Mucosa of gallbladder (tissue), 1 donor: ENCODE data around the gene IRF2BP2. TPM values are rescaled to one million over a fixed set of nuclear protein-coding genes. Genes with fewer than 3 reads are reported as not detected.
A peak's percentile ranks its signal among the peaks of the same experiment; 100 is the strongest.
"Not testable (repeated sequence)": the region's sequence is repeated elsewhere in the genome, so short reads cannot be mapped to it uniquely, and the experiment has no call there.

Experiments
- DNase-seq: peaks from one replicate; pipeline ENCODE4 v3.0.0-alpha.2; 2020; ENCODE audit warnings: low spot score
- total RNA-seq: library from RNA; stranded (reverse); gene quantifications from one replicate; pipeline ENCODE4 v1.2.1, GENCODE V29; 2021
- donor health status: DM: no; HTN: no; CAD: no.

The IRF2BP2 gene
- 231 TPM for total RNA-seq

DNA sequence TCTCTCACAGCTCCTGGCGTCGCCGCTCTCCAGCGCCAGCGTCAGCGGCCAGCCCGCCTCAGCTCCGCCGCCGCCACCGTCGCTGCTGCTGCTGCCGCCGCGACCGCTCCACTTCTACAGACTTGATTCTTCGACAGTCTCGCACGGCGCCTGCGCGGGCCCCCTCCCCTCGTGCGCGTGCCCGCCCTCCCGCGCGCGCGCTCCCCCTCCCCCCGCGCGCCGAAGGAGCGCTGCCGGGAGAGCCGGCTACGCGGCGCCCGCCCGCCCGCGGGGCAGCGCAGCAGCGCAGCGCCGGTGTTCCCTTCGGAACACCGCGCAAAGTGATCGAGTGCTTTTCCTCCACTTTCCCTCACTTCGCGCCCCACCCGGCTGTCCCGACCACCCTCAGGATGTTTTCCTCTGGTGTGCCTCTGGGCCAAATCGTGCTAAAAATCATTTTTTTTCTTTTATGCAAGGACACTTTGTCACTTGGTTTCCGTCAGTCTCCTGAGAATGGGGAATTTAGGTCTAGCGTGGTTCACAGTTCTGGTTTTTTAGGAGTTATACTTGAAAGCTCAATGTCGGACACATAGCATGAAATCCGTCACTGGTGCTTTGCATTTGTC, at the start of gene IRF2BP2:
Gene IRF2BP2 (minus strand): TSS at position 118 of the 605 bp plus-strand sequence. CDS start 684 bp downstream, outside the sequence.
- DNase-seq: peak; percentile 87

DNA sequence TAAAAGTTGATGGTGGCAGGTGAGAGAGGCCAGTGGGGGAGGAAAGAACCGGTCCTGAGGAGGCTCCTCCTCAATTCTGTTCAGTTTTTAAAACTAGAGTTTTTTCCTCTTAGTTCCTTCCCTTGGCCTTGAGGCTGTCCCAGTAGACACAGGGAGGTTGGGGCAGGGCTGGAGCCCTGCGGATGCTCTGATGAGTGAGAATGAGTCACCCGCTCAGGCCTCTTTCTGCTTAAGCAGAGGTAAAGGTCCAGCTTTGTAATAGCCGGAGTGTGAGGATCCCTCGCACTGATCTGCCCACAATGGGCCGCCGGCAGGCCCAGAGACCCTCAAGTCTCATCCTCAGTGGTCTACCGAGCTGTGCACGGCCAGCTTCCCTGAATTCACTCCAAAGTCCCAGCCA, 49.6 kb upstream of the IRF2BP2 start:
- DNase-seq: peak; percentile 66

DNA sequence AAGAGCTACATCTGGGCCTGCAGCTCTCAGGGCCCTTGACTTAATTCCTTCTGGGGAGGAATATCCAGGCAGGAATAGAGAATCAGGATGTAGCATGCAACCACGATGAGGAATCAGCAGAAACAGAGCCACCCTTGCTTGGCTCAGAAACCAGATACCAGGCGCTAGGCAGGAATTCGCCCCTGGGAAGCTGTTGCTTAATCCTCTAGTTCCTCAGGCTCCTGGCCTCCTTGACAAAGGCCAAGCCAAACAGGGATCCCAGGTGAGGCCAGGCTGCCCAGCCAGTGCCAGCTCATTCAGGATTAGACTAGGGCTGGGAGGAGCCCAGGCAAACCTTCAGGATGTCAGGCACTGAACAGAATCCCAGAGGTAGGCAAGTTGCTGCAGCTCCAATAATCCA, 48.2 kb upstream of the IRF2BP2 start:
- peak; percentile 51 for DNase-seq

GRCh38 chr1:234656944-234657654, 47.1 kb upstream of the IRF2BP2 start:
- DNase-seq: peak; percentile 45

DNA sequence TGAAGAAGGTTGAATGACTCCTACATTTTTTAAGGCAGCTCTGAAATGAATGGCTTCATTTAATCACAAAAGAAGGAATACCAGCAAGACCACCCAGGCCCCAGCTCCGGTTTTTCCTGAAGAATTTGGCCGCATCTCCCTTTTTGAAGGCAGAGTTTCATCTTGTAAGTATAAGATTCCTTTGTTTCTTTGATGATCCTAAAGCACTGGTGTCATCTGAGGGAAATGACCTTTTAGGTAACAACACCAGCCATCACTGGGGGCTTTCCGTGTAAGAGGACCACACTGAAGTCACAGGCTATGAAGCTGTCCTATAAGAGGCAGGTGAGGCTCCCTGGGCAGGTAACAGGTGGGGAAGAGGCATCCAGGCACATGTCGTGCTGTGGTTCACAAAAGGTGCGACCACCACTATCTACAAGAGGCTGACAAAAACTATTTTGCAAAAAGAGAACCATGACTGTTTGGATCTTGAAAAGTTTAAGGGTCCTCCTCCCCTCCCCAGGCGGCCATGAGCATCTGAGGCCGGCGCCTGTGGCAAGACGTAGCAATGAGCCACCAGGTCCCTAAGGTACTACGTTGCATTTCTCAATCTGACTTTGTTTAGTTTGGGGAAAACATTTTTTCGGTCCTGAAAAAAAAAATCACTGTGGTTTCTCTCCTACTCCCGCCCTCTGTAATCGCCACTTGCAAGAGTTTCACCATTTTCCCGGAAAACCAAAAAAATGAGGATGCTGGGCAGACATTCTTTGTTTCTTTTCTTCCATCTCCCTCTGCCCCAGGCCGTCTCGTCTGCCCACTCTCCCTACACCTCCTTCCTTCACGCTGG, 46.3 kb upstream of the IRF2BP2 start:
- DNase-seq: no peak

DNA sequence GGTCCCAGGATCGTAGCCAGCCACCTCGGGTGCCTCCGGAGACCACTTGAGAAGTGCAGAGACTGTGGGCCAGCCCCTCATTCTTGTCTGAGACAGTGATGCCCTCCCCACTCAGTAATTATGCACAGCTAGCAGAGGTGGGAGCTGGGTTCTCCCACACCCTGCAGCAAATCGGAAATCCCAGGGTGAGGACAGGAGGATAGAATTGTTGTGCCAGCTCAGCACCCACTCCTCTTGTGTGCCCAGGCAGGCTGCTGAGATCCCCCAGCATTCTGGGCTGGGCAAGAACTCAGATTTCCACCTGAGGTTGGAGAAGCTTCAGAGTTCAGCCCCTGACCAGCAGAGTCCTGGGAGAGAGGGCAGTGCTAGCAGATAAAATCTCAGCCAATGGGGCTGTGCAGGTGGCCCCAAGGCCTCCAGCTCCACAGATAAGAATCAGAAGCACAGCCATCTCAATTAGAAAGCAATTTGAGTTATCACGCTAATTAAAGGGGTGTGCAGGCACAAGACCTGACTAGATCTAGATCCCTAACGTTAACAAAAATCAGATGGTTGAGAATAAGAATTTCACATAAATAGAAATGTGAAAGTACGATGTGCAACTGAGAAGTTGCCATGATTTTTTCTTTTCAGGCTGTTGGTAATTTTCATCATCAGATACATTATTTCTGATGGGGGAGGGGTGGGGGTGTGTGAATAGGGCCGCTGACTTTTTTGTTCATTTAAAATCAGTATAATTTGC, 45.5 kb upstream of the IRF2BP2 start:
- no peak for DNase-seq

DNA sequence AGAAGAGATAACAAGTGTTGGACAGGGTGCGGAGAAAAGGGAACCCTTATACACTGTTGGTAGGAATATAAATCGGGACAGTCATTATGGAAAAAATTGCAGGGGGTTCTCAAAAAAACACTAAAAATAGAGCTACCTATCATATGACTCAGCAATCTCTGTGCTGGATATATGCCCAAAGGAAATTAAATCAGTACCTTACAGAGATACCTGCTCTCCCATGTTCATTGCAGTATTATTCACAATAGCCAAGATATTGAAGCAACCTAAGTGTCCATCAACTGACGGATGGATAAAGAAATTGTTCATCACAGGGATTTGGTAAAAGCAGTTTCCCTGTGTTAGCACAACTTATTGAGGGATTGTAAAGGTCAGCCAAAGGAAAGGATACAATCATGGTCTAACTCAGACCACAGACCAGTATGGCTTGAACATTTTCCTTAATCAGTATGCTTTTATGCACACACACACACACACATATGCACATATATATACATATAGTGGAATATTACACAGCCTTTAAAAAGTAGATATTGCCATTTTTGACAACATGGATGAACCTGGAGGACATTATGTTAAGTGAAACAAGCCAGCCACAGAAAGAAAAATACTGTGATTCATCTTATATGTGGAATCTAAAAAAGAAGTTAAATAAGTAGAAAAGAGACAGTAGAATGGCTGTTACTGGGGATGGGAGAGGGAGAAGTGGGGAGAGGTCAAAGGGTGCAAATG, 44.2 kb upstream of the IRF2BP2 start:
- no peak for DNase-seq

DNA sequence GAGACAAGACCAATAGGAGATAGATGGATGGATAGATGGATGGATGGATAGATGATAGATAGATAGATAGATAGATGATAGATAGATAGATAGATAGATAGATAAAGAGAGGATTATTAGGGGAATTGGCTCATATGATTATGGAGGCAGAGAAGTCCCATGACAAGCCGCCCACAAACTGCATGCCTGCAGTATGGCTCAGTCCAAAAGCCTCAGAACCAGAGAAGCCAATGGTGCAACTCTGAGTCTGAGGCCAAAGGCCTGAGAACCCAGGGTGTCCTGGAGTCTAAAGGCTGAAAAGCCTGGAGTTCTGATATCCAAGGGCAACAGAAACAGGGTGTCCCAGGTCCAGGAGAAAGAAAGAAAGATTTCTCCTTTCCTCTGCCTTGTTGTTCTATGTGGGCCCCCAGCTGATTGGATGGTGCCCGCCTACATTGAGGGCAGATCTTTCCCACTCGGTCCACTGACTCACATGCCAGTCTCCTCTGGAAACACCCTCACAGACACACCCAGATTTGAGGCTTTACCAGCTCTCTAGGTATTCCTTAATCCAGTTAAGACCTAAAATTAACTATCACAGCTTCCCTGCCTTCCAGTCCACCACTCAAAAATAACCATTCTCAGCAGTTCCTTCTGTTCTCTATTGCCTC, 39.6 kb upstream of the IRF2BP2 start:
- no peak for DNase-seq

- DNase-seq: no peak
Observed at GRCh38 chr1:234647758-234648157, 37.8 kb upstream of the IRF2BP2 start.

- no peak for DNase-seq
Observed at GRCh38 chr1:234647245-234647644, 37.3 kb upstream of the IRF2BP2 start.

- no peak for DNase-seq
Observed at GRCh38 chr1:234645964-234646363, 36.0 kb upstream of the IRF2BP2 start.

GRCh38 chr1:234645474-234645953, 35.5 kb upstream of the IRF2BP2 start:
- no peak for DNase-seq

- DNase-seq: no peak
Observed at GRCh38 chr1:234644928-234645327, 35.0 kb upstream of the IRF2BP2 start.

- DNase-seq: no peak
Observed at GRCh38 chr1:234643850-234644134, 33.8 kb upstream of the IRF2BP2 start.

DNA sequence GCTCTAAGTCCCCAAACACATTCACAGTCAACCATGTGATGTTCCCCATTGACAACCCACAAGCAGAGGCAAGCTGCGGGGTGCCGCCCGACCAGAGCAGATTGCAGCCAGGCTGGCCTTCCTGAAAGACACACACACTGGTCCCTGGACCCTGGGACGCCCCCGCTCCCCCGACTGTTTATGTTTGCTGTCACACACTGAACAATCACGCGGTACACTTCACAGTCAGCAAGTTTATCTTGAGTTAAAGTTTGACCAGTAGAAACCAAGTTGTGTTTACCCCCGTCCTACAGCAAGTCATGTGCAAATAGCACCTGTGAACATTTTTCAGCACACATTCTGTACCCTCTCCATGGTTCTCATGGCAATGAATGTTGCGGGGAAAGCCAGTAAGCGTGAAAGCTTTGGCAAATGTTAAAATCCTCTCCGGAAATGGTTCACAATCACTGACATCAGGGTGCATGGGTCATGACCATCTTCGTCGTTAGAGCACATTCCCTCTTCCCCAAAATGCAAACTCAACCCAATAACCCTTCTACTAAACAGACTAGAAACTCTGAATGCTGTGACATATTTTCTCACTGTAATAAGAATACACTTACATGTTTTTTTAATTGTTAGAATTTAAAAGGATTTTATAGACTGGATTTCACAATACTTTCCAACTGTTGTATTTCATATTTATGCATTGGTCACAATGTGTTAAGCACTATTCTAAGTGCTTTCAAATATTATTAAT, 33.3 kb upstream of the IRF2BP2 start:
- peak; percentile 74 for DNase-seq

GRCh38 chr1:234642428-234642827, 32.5 kb upstream of the IRF2BP2 start:
- no peak for DNase-seq

- DNase-seq: no peak
Observed at GRCh38 chr1:234639961-234640360, 30.0 kb upstream of the IRF2BP2 start.

- DNase-seq: peak; percentile 65
Observed at GRCh38 chr1:234638832-234639799, 29.1 kb upstream of the IRF2BP2 start.

DNA sequence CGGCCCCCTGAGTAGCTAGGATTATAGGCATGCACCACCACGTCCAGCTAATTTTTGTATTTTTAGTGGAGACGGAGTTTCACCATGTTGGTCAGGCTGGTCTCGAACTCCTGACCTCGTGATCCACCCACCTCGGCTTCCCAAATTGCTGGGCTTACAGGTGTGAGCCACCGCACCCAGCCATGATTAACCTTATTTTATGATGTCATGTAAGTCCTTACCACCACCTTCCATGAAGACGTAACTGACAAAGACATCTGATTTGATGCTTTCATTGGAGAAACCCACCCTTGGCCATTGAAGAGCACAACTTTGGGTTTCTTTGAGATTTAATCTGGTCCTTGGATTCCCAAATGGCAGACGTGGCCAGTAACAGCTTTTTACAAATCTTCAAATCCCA, 24.9 kb upstream of the IRF2BP2 start:
- not testable (repeated sequence) for DNase-seq
